Measurements from ENCODE around the gene COL13A1.

GRCh38 chr10:69958556-69958902 lies 156.8 kb downstream of the COL13A1 start:
- TF ChIP-seq POLR2A (IDR thresholded peaks at IDR 0.05; ENCODE audit: low read depth, low read length): no peak
- TF ChIP-seq POLR2AphosphoS5 (IDR thresholded peaks at IDR 0.05; ENCODE audit: low read depth, low read length): no peak
- no peak for TF ChIP-seq TAF1 (IDR thresholded peaks at IDR 0.05; ENCODE audit: low read depth, low read length)
- TF ChIP-seq SPI1 (IDR thresholded peaks at IDR 0.05; ENCODE audit: low read depth, low read length): no peak
- TF ChIP-seq PAX5 (IDR thresholded peaks at IDR 0.05; ENCODE audit: insufficient read depth, low read length, severe bottlenecking): no peak
- TF ChIP-seq POU2F2 (IDR thresholded peaks at IDR 0.05; ENCODE audit: low read depth, low read length): no peak
